Upper lobe of right lung (tissue), 1 donor: ENCODE results near the gene KCNG3. TPM values are rescaled to one million over a fixed set of nuclear protein-coding genes. Genes with fewer than 3 reads are reported as not detected.

Experiments
- ATAC-seq: fragments of 200-7000 bp; cut with Tn5 transposase; one replicate; pipeline ENCODE4 v1.9.1; 2020; ENCODE audit warnings: mild to moderate bottlenecking, moderate library complexity
- DNase-seq: peaks from one replicate; pipeline ENCODE4 v3.0.0-alpha.2; 2020
- H3K27ac ChIP-seq: fragments of 200-600 bp; one replicate; pipeline ENCODE4 v1.8.0; 2022
- H3K27me3 ChIP-seq: fragments of 200-600 bp; one replicate; pipeline ENCODE4 v1.8.0; 2022; ENCODE audit warnings: mild to moderate bottlenecking
- H3K36me3 ChIP-seq: fragments of 200-600 bp; one replicate; pipeline ENCODE4 v1.8.0; 2022
- H3K4me1 ChIP-seq: fragments of 200-600 bp; one replicate; pipeline ENCODE4 v1.8.0; 2022
- H3K4me3 ChIP-seq: fragments of 200-600 bp; one replicate; pipeline ENCODE4 v1.8.0; 2022; ENCODE audit warnings: mild to moderate bottlenecking
- H3K9me3 ChIP-seq: fragments of 200-600 bp; one replicate; pipeline ENCODE4 v1.8.0; 2022
- CTCF ChIP-seq: fragments of 200-600 bp; IDR thresholded peaks from one replicate; pipeline ENCODE4 v1.8.0; 2022; ENCODE audit warnings: antibody characterized with exemption
- intact Hi-C: fragments of 100-400 bp; cut with DNase I; formaldehyde crosslinking; loops from one replicate; pipeline ENCODE4 v1.11.0; 2022
- total RNA-seq: library from RNA; stranded (reverse); fragmentation: NEBNext Ultra II Directional; extraction: Animal tissue kit (Norgen Biotek cat#: 25700); gene quantifications from one replicate; pipeline ENCODE4 v1.2.1, GENCODE V29; 2021
- donor health status: DM: no; HTN: yes; CAD: no; lungs with severe emphysema.

KCNG3 gene
- total RNA-seq, 1 donor from 2014 or later: 1.3 TPM

- no peak for TF ChIP-seq CTCF
- Histone ChIP-seq H3K36me3 (no peaks in the 10 kb centered on the region), H3K27ac (no peak overlapping the region), H3K4me3 (no peak overlapping the region), H3K4me1 (no peaks in the 10 kb centered on the region), H3K9me3 (no peaks in the 10 kb centered on the region), H3K27me3 (no peaks in the 10 kb centered on the region)
- no peak for ATAC-seq
- DNase-seq: no peak
- intact Hi-C loops: no loop called here
Observed at GRCh38 chr2:42486145-42486906, 7.5 kb downstream of the KCNG3 start.

DNA sequence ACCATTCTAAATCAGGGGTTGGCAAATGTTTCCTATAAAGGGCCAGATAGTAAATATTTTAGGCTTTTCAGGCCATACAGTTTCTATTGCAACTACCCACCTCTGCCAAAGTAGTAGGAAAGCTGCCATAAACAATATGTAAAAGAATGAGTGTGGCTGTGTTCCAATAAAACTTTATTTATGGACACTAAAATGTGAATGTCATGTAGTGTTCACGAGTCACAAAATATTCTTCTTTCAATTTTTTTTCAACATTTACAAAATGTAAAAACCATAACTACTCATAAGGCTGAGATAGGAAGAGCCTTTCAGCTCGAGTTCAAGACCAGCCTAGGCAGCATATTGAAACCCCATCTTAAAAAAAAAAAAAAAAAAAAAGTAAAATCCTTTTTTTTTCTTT, 13.4 kb downstream of the KCNG3 start:
- Histone ChIP-seq H3K27me3 (no peaks in the 10 kb centered on the region), H3K4me1 (no peaks in the 10 kb centered on the region), H3K4me3 (no peak overlapping the region), H3K27ac (no peak overlapping the region), H3K36me3 (no peaks in the 10 kb centered on the region), H3K9me3 (no peaks in the 10 kb centered on the region)
- ATAC-seq (no peak), DNase-seq (no peak)
- intact Hi-C loops: no loop called here
- no peak for TF ChIP-seq CTCF

DNA sequence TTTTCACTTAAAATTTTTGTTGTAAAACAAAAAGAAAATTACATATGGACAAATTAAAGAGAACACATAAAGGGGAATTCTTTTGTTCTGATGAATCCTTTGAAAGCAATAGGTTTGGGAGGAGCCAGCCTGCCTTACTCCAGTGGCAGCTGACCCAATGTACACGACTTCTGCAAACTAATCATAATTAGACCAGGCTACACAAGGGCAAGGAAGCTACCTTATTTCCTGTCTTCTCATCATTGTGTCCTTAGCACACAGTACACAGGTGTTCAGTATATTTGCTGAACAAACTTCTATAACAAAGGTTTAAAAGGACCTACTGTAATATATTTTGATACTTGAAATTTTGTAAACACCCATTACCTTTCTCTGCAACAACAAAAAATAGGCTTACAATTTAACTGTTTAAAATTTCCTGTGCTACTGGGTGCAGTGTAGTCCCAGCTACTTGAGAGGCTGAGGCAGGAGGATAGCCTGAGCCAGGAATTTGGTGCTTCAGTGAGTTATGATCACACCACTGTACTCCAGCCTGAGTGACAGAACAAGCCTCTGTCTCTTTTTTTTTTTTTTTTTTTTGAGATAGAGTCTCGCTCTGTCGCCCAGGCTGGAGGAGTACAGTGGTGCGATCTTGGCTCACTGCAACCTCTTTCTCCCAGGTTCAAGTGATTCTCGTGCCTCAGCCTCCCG, 18.9 kb downstream of the KCNG3 start:
- H3K4me3 ChIP-seq: no peak overlapping the region
- no peak overlapping the region for H3K27ac ChIP-seq
- TF ChIP-seq CTCF: no peak
- H3K36me3 ChIP-seq: no peaks in the 10 kb centered on the region
- DNase-seq (no peak), ATAC-seq (no peak)
- H3K27me3 ChIP-seq: no peaks in the 10 kb centered on the region
- H3K4me1 ChIP-seq: no peaks in the 10 kb centered on the region
- intact Hi-C loops: no loop called here
- H3K9me3 ChIP-seq: no peaks in the 10 kb centered on the region

- no peak for TF ChIP-seq CTCF
- H3K27me3 ChIP-seq: no peaks in the 10 kb centered on the region
- DNase-seq (no peak), ATAC-seq (no peak)
- intact Hi-C loops: no loop called here
- H3K4me1 ChIP-seq: no peaks in the 10 kb centered on the region
- no peaks in the 10 kb centered on the region for H3K36me3 ChIP-seq
- no peak overlapping the region for H3K4me3 ChIP-seq
- H3K27ac ChIP-seq: no peak overlapping the region
- no peaks in the 10 kb centered on the region for H3K9me3 ChIP-seq
Observed at GRCh38 chr2:42470706-42471105, 23.1 kb downstream of the KCNG3 start.

GRCh38 chr2:42464631-42465030, 29.2 kb downstream of the KCNG3 start:
- no peak for TF ChIP-seq CTCF
- no peaks in the 10 kb centered on the region for H3K27me3 ChIP-seq
- no peak overlapping the region for H3K27ac ChIP-seq
- DNase-seq: no peak
- intact Hi-C loops: no loop called here
- no peaks in the 10 kb centered on the region for H3K9me3 ChIP-seq
- ATAC-seq: no peak
- no peaks in the 10 kb centered on the region for H3K4me1 ChIP-seq
- no peak overlapping the region for H3K4me3 ChIP-seq
- no peaks in the 10 kb centered on the region for H3K36me3 ChIP-seq
